NB4 (cell line): Measurements from ENCODE around the gene DGKI.
A peak's percentile ranks its signal among the peaks of the same experiment; 100 is the strongest.

Experiments used
- DNase-seq: peaks from one replicate; pipeline ENCODE4 v3.0.0; 2010; ENCODE audit warnings: low read depth
- H3K4me3 ChIP-seq: one replicate; pipeline ENCODE4 v1.5.1; 2011; ENCODE audit warnings: mild to moderate bottlenecking, low read depth, low read length, moderate library complexity
- CTCF ChIP-seq: IDR thresholded peaks from one replicate; pipeline ENCODE4 v1.5.1; 2012; ENCODE audit warnings: low read depth, low read length
- MYC ChIP-seq: IDR thresholded peaks from 2 replicates; pipeline ENCODE4 v1.6.1; 2011; ENCODE audit warnings: low read depth, low read length
- POLR2A ChIP-seq: IDR thresholded peaks from 2 replicates; pipeline ENCODE4 v1.6.1; 2011; ENCODE audit warnings: mild to moderate bottlenecking; ENCODE audit not compliant: insufficient read length; ENCODE audit errors: extremely low read depth
- TF ChIP-seq, protein P1 (sequence below): IDR thresholded peaks from 2 replicates; pipeline ENCODE4 v1.6.1; 2011; ENCODE audit warnings: low read depth, low read length

Gene DGKI

DNA sequence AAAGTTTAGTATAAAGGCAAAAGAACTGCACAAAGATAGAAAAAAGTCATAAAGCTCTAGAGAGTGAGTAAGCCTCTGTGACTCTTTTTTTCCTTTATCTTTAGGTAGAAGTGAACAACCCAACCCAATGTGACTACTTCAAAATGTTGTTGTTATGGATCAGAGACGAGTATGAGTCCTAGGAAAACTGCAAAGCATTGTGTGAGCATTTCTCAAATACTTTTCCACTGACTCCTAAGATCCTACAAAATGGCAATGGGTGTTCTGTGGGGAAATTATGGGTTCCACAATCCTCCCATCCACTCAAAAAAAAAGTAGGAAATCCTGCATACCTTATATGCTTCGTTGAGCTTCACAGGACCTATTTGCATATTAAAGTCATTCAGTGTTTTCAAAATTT, 177.1 kb downstream of the DGKI start:
- TF ChIP-seq, protein P1, sequence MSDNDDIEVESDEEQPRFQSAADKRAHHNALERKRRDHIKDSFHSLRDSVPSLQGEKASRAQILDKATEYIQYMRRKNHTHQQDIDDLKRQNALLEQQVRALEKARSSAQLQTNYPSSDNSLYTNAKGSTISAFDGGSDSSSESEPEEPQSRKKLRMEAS: no peak
- no peak for TF ChIP-seq CTCF
- TF ChIP-seq POLR2A: no peak
- TF ChIP-seq MYC: no peak
- DNase-seq: no peak
- no peak overlapping the region for H3K4me3 ChIP-seq

DNA sequence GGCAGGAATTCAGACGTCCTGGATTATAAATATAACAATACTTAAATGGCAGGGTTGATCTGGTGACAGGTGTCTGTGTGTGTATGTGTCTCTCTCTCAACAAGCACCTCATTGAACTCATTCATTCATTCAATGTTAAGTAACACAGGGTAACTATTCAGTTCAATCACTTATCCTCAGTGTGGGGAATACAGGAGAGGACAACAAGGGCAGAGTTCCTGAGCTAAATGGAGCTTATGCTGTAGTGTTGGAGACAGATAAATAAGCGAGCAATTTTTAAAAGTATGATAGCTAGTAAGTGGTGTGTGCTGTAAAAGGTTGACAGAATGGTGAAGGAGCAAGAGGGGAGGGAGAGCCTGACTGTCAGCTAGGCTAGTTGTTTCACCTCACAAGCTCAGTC, 178.4 kb downstream of the DGKI start:
- H3K4me3 ChIP-seq: no peak overlapping the region
- TF ChIP-seq CTCF: no peak
- no peak for TF ChIP-seq MYC
- TF ChIP-seq POLR2A: no peak
- TF ChIP-seq, protein P1: no peak
- no peak for DNase-seq

DNA sequence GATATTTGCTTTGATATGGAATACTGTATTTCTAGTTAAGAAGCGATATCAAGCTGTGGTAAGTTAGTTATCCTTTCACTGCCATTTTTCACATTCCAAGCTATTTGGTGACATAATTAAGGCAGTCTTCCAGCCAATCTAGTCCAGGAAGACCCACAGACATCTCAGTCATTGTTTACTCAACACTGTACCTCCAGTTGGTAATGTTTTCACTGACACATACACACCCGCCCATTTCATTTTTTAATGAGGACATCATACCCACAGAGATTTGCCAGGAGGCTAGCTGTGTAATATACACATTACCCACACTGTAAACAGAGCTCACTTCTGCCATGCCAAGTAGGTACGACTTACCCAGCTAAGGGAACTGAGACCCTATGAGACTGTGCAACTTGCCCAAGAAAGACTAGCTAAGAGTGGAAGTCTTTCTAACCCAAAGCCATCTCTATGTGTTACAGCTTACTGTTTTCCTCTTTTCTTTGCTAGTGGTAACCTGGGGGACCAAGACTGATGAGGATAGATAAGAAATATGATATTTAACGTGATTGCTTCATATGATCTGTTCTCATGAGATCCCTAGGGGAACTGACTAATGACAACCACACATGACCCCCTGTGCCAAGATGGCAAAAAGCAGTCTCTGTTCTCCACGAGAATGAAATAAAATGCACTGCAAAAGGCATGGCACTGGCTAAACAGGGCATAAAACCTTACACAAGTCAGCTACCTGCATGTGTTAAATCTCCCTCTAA, 179.0 kb downstream of the DGKI start:
- TF ChIP-seq, protein P1: no peak
- no peak for TF ChIP-seq POLR2A
- no peak for TF ChIP-seq CTCF
- no peak for TF ChIP-seq MYC
- no peak overlapping the region for H3K4me3 ChIP-seq
- DNase-seq: peak; percentile 52

GRCh38 chr7:137664846-137665245, 181.9 kb downstream of the DGKI start:
- peak; percentile 12 for DNase-seq
- TF ChIP-seq POLR2A: no peak
- TF ChIP-seq, protein P1: peak; percentile 27; the same call in 1 of the 2 replicates
- no peak overlapping the region for H3K4me3 ChIP-seq

GRCh38 chr7:137661634-137662033, 185.1 kb downstream of the DGKI start:
- DNase-seq: no peak
- TF ChIP-seq POLR2A (no peak), MYC (no peak), CTCF (no peak)
- TF ChIP-seq, protein P1: no peak
- no peak overlapping the region for H3K4me3 ChIP-seq

DNA sequence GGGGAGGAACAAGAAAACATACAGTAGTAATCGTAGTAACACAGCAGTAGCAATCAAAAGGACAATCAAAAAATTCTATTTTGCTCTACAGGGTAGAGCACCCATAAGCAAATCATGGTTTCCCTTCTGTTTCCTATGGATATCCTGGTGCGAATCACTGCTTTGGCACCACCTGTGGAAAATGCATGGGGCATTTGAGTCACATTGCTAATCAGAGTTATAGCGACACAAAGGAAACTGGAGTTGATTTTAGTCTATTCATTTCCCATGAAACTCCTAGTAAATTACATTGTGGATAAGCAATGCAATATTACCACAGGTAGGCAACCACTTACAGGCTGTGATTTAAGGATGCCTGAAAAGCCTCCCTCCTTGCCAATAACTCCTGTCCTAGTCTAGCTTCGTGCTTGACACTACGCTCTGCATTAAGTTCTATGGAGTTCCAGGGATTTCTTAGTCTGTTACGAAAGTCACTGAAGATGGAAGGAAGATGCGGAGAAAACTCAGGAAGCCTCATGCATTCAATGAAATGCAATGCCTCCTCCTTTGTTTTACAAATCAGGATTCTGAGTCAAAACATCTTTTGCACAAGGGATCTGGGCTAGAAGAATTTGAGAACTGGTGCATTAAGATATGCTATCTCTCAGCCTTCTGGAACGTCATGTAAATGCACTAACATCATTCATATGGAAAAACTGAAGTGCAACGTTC, 188.4 kb downstream of the DGKI start:
- no peak for TF ChIP-seq MYC
- no peak for TF ChIP-seq CTCF
- no peak for TF ChIP-seq POLR2A
- TF ChIP-seq, protein P1: no peak
- H3K4me3 ChIP-seq: no peak overlapping the region
- no peak for DNase-seq
